Progenitor cell of endocrine pancreas (in vitro differentiated cells): ENCODE results near the gene CEP89. TPM values are rescaled to one million over a fixed set of nuclear protein-coding genes. Genes with fewer than 3 reads are reported as not detected.

Source experiments
- DNase-seq: peaks from one replicate; pipeline ENCODE4 v3.0.0; 2021; ENCODE audit warnings: low spot score; ENCODE audit not compliant: unreplicated experiment
- H3K27ac Mint-ChIP-seq: 2 replicates; pipeline ENCODE4 v1.8.0; 2021; ENCODE audit warnings: mild to moderate bottlenecking, moderate library complexity, mixed read lengths
- H3K27me3 Mint-ChIP-seq: 2 replicates; pipeline ENCODE4 v1.8.0; 2021; ENCODE audit warnings: mixed read lengths
- H3K36me3 Mint-ChIP-seq: 2 replicates; pipeline ENCODE4 v1.8.0; 2022; ENCODE audit warnings: mixed read lengths; ENCODE audit not compliant: insufficient read depth
- H3K4me1 Mint-ChIP-seq: 2 replicates; pipeline ENCODE4 v1.8.0; 2021; ENCODE audit warnings: low read depth, mixed read lengths
- H3K4me3 Mint-ChIP-seq: 2 replicates; pipeline ENCODE4 v1.8.0; 2021; ENCODE audit warnings: low read depth, mild to moderate bottlenecking, moderate library complexity, mixed read lengths
- H3K9me3 Mint-ChIP-seq: 2 replicates; pipeline ENCODE4 v1.8.0; 2021; ENCODE audit warnings: low read depth, mixed read lengths
- total RNA-seq: library from RNA; stranded (reverse); gene quantifications from 2 replicates; pipeline ENCODE4 v1.2.1, GENCODE V29; 2021
- TF ChIP-seq, protein P1 (sequence below): fragments of 200-600 bp; sonication (generic); IDR thresholded peaks from one replicate; pipeline ENCODE4 v1.5.0; 2021; ENCODE audit warnings: antibody characterized with exemption, mild to moderate bottlenecking; ENCODE audit not compliant: unreplicated experiment

Gene CEP89
- total RNA-seq, 1 donor from 2014 or later, result 47.3 TPM

GRCh38 chr19:32902448-32902847 is 69.3 kb downstream of the CEP89 start:
- Mint-ChIP-seq H3K36me3 (peaks cover 34% of the 10 kb centered on the region), H3K27ac (peak overlapping the region; percentile 88), H3K27me3 (no peaks in the 10 kb centered on the region), H3K9me3 (peaks cover 11% of the 10 kb centered on the region), H3K4me1 (peaks cover 2% of the 10 kb centered on the region), H3K4me3 (no peak overlapping the region)
- TF ChIP-seq, protein P1, sequence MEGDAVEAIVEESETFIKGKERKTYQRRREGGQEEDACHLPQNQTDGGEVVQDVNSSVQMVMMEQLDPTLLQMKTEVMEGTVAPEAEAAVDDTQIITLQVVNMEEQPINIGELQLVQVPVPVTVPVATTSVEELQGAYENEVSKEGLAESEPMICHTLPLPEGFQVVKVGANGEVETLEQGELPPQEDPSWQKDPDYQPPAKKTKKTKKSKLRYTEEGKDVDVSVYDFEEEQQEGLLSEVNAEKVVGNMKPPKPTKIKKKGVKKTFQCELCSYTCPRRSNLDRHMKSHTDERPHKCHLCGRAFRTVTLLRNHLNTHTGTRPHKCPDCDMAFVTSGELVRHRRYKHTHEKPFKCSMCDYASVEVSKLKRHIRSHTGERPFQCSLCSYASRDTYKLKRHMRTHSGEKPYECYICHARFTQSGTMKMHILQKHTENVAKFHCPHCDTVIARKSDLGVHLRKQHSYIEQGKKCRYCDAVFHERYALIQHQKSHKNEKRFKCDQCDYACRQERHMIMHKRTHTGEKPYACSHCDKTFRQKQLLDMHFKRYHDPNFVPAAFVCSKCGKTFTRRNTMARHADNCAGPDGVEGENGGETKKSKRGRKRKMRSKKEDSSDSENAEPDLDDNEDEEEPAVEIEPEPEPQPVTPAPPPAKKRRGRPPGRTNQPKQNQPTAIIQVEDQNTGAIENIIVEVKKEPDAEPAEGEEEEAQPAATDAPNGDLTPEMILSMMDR, result no peak
- no peak for DNase-seq

- H3K9me3 Mint-ChIP-seq, result peaks cover 11% of the 10 kb centered on the region
- DNase-seq, result no peak
- H3K27me3 Mint-ChIP-seq, result no peaks in the 10 kb centered on the region
- peaks cover 40% of the 10 kb centered on the region for H3K36me3 Mint-ChIP-seq
- TF ChIP-seq, protein P1, result no peak
- H3K4me1 Mint-ChIP-seq, result peaks cover 2% of the 10 kb centered on the region
- no peak overlapping the region for H3K27ac Mint-ChIP-seq
- H3K4me3 Mint-ChIP-seq, result no peak overlapping the region
Observed at GRCh38 chr19:32901504-32902161, 70.1 kb downstream of the CEP89 start.

DNA sequence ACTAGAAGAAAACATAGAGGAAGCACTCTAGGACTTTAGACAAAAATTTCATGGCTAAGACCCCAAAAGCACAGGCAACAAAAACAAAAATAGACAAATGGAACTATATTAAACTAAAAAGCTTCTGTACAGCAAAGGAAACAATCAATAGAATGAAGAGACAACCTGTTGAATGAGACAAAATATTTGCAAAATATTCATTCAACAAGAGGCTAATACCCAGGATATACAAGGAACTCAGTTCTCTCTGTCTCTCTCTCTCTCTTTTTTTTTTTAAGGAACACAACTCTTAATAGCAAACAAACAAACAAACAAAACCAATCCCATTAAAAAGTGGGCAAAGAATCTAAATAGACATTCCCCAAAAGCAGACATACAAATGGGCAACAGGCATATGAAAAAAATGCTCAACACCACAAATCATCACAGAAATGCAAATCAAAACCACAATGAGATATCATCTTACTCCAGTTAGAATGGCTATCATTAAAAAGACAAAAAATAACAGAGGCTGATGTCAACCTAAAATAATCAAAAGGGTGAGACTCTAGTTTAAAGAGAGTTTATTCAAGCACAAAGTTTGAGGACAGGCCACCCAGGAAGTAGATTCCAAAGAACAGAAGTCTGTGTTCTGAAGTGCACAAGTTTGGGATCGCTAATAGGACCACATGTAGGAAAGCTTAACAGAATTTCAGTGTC is 75.1 kb downstream of the CEP89 start:
- no peak for DNase-seq
- TF ChIP-seq, protein P1, result no peak
- Mint-ChIP-seq H3K9me3 (peaks cover 16% of the 10 kb centered on the region), H3K27me3 (no peaks in the 10 kb centered on the region), H3K4me1 (no peaks in the 10 kb centered on the region), H3K36me3 (peaks cover 51% of the 10 kb centered on the region), H3K4me3 (no peak overlapping the region), H3K27ac (no peak overlapping the region)

DNA sequence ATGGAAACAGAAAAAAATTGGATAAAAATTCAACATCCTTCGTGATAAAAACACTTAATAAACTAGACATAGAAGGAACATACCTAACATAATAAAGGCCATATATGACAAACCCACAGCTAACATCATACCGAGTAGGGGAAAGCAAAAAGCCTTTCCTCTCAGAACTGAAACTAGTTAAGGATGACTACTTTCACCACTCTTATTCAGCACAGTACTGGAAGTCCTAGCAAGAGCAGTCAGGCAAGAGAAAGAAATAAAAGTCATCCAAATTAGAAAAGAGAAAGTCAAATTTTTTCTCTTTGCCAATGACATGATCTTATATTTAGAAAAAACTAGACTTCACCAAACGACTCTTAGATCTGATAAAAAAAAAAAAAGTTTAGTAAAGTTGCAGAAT is 76.4 kb downstream of the CEP89 start:
- Mint-ChIP-seq H3K4me1 (no peaks in the 10 kb centered on the region), H3K36me3 (peaks cover 53% of the 10 kb centered on the region), H3K27me3 (no peaks in the 10 kb centered on the region), H3K27ac (no peak overlapping the region), H3K9me3 (peaks cover 20% of the 10 kb centered on the region), H3K4me3 (no peak overlapping the region)
- no peak for DNase-seq
- TF ChIP-seq, protein P1, result no peak

- H3K27me3 Mint-ChIP-seq, result no peaks in the 10 kb centered on the region
- peaks cover 43% of the 10 kb centered on the region for H3K36me3 Mint-ChIP-seq
- H3K9me3 Mint-ChIP-seq, result peaks cover 20% of the 10 kb centered on the region
- TF ChIP-seq, protein P1, result no peak
- H3K27ac Mint-ChIP-seq, result no peak overlapping the region
- no peak overlapping the region for H3K4me3 Mint-ChIP-seq
- H3K4me1 Mint-ChIP-seq, result no peaks in the 10 kb centered on the region
- DNase-seq, result no peak
Observed at GRCh38 chr19:32891609-32892008, 80.1 kb downstream of the CEP89 start.
